Measurements from ENCODE around the gene CST9. TPM values are rescaled to one million over a fixed set of nuclear protein-coding genes. Genes with fewer than 3 reads are reported as not detected.
"Not testable (repeated sequence)": the region's sequence is repeated elsewhere in the genome, so short reads cannot be mapped to it uniquely, and the experiment has no call there.

Gene CST9
- total RNA-seq, 2 donors from 2014 or later: not detected

DNA sequence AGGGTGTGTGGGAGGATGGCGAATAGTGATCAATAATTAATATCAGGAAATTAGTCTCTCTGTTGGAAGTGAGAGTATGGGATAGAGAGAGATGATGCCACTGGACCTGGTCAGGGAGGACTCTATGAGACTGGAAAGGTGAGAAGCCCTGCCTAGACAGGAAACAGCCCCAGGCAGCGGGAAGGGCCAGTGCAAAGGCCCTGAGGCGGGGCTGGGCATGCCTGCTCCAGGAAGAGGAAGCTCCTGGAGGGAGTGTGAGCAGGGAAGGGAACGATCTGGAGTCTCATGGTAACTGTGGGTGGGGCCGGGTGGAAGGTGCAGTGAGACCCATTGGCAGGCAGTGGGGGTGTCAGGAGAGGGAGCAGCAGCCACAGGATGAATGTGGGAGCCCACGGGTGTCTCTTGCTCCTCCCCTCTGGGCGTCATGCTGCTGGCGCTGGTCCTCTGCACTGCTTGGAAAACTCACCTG is 33.8 kb upstream of the CST9 start:
- intact Hi-C loops (cut with DNase I): loop anchor here in 1 of 2 donors (10.0 kb wide), 1 partner anchor 285 kb away; the partner anchor contains the start of gene NXT1
- no peak for DNase-seq (ENCODE audit: low spot score)

DNA sequence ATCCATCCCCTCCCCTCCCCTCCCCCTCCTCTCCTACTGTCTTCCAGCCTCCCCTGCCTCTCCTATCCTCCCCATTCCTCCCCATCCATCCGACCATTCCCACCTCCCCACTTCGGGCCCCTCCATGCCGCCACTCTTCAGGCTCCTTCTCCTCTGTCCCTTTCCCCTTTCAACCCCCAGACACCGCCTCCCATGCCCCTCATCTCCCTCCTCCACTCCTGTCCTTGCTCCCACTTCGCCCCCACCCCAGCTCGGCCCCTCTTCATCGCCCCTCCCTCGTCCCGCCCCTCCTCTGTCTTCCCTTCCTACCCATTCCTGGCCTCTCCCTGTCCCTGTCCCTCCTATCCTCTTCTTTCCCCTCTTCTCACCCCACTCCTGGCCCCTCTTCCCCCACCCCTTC is 32.6 kb upstream of the CST9 start:
- DNase-seq (ENCODE audit: low spot score): no peak
- intact Hi-C loops (cut with DNase I): loop anchor here in 1 of 2 donors (10.0 kb wide), 1 partner anchor 284 kb away; the partner anchor contains the start of gene NXT1

DNA sequence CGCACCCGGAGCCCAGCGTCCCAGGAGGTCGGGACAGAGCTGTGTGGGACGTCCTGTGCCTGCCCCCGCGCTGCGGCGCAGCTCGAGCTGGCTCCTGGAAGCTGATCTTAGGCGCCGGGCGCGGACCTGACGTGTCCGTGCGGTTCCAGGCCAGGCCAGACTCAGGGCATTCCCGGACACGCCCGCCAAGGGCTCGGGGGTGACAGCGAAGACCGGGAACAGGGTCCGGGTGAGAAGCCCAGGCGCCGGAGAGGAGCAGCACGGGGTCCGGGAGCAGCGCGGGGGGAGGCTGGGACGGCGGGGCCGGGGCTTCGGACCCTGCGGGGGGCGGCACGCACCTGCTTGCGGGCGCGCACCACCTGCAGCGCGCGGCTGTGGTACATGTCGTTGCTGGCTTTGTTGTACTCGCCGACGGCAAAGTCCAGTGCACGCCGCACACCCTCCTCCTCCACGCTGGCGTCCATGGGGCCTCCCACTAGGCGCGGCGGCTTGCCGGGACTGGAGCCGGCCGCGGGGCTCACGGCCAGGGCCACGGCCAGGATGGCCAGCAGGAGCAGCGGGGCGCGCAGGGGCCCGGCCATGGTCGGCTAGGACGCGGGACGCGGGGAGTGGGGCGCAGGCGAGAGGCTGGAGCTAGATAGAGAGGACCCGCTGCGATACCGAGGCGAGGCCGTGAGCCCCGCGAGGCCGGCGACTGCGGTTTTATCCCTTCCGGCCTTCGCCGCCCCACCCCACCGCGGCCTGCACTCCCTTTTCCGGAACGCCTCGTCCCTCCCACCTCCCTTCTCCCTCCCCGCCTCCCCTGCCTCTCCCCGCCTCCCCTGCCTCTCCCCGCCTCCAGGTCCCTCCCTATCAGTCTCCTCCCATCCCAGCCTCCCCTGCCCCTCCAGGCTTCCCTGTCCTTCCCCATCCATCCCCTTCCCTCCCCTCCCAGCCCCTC is 31.8 kb upstream of the CST9 start, which contains the start of gene CST3:
Gene CST3 (minus strand): TSS at position 674 of the 940 bp plus-strand sequence. CDS start 93 bp downstream, at position 581.
- intact Hi-C loops (cut with DNase I): loop anchor here in 1 of 2 donors (10.0 kb wide), 1 partner anchor 283 kb away; the partner anchor contains the start of gene NXT1
- DNase-seq (ENCODE audit: low spot score): peak; percentile 97

DNA sequence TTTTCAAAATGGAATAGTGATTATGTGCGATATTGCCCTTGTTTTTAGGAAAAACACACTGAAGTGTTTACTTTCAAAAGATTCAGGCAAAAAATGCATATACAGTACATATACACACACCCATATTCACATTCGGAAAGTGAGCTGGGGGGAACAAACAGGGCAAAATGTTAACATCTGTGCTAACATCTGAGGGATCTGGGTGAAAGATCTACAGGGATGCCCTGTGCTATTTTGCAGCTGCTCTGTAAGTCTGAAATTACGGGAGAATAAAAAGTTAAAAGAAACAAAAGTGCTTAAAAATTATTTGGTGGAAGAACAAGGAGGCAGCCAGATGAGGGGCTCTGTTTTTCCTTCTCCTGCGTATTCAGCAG is 31.2 kb upstream of the CST9 start:
- intact Hi-C loops (cut with DNase I): loop anchor here in 1 of 2 donors (10.0 kb wide), 1 partner anchor 282 kb away; the partner anchor contains the start of gene NXT1
- DNase-seq (ENCODE audit: low spot score): no peak

DNA sequence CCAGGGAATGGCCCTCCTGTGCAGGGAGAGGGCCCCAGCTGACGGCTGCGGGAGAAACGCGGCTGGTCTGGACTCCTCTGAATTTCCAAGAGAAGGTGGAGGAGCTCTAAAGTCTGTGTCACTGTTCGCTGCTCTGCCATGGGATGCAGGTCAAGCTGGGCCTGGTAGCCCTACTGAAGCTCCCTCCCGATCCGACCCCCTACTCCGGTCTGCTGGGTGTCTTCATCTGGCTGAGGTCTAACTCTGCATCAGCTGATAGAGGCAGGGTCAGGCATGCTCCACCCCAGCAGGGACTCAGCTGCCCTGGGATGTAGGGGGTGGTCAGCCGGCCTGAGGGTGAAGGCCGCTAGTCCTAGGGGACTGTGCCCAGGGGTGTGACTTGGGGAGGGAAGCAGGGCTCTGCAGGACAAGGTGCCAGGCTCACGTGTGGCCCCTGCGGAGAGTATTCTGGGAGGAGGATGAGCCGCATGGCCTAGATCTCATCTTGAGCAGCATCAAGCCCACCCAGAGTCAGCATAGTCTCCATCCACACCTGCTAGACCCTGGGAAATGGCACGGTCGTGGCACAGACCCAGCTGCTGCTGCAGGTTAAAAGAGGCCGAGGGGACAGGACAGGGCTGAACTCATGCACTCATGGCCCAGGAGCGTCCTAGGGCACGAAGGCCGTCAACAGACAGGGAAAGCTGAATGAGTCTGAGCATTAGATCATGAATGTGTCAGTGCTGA is 30.6 kb upstream of the CST9 start:
- intact Hi-C loops (cut with DNase I): loop anchor here in 1 of 2 donors (10.0 kb wide), 1 partner anchor 282 kb away; the partner anchor contains the start of gene NXT1
- DNase-seq (ENCODE audit: low spot score): no peak

DNA sequence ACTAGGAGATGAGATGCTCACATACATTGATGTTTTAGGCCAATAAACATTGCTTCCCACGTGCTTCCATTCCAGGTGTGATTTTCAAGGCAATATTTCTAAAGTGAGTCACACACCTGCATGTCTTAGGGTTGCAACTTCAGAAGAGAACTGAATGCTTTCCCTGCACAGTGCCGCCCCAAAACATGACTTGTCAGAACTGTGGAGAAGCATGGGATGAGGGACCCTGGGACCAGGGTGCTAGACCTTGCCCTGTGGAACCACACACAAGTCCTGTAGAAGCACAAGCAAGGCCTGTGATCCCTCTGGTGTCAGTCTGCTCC is 30.0 kb upstream of the CST9 start:
- intact Hi-C loops (cut with DNase I): loop anchor here in 1 of 2 donors (10.0 kb wide), 1 partner anchor 281 kb away; the partner anchor contains the start of gene NXT1
- DNase-seq (ENCODE audit: low spot score): not testable (repeated sequence)

DNA sequence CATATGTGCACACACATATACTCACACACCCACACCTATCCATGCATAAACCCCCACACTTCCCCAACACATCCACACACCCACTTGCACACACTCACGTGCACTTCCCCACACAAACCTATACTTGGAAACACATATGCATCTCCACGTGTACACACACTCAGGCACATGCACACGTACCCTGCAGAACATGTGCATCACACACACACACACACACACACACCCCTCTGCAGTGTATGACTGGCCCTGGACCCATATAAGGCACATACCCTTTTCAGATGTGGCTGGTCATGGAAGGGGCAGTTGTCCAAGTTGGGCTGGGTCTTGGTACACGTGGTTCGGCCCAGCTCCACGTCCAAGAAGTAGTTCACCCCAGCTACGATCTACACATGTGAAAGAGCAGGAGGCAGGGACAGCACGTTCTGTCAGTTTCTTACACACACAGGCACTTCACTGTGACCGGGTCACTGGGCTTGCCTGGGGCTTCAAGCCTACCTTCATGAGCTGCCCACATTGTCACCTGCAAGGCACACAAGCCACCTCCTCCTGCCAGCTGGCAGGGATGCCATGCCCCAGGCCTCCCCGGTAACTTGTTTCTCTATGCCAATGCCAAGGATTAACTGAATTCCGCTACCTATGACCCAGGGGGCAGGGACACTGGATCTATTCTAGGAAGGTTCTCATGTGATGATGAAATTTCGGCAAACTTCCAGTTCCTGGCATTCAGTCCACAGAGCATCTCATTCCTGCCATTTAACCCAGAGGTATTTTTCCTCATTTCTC is 29.5 kb upstream of the CST9 start:
- intact Hi-C loops (cut with DNase I): loop anchor here (5.0 to 10.0 kb wide), 2 partner anchors 280 to 1957 kb away; partner anchors contain the start of gene NXT1 (in 1 of the 2)
- no peak for DNase-seq (ENCODE audit: low spot score)

DNA sequence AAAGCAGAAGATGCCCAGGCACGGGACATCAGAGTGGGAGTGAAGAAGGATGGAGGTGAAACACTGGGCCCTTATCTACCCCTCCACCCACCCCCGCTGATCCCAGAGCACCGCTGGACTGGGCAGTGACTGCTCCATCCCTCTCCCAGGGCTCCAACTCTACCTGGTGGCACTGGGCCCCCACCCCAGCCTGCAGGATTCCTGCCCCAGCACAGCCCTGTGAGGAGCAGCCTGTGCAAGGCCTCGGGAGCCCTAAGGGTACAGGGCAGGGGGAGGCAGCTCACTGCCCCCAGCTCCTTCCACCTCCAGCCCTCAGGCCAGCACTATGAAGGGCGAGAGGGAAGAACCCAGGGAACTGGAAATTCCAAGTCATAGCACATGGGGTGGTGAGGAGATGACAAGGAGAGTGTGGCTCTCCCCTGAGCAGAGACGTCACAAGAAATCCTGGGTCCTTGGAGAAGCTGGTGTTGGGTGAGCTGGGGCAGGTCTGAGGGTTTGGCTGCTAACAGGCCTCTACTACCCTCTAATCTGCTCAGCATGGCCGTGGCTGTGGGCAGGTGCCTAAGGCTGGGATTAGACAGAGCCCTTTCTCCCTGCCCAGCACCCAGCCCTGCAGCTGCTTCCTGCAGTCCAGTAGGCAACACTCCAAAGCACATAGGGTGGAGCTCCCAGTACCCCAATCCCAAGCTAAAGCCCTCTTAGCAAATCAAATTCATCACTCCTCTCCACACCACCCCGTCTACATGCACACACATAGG is 28.5 kb upstream of the CST9 start:
- DNase-seq (ENCODE audit: low spot score): no peak
- intact Hi-C loops (cut with DNase I): loop anchor here (5.0 to 10.0 kb wide), 2 partner anchors 279 to 1958 kb away; partner anchors contain the start of gene NXT1 (in 1 of the 2)

DNA sequence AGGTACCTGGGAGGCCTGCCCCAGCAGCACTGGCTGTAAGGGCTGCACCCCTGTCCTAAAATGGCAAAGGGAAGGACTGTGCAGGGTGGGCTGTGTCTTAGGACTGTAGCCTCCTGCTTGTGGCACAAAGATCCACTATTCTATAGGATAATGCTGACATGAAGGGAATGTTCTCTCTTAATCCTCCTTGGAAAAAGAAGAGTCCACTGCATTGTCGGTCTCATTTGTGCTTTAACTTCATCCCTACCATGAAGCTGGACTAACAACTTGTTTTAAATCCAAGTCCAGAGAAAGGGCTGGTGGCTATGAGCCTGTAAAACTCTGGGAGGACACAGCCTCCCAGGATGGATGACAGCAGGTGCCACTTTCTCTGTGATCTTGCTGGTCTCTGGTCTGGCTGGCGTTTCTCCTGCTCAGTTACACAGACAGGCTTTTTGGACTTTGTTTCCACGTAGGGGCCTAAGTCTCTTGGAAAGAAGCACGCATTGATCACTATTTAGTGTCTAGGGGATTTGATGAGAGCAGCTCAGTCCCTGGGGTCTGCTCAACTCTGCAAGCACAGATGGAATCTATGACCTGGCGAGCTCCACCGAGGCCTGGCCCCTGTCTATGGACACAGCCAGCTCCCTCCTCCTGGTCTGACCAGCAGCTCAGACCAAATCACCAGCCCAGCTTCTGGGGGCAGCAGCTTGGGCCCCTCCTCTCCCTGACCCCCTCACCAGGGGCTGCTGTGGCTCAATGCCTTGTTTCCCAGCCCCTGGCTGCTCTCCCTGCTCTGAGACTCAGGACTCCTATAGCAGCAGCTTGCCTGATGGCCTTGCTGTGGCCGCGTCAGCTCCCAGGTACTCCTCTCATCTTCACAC is 27.2 kb upstream of the CST9 start:
- no peak for DNase-seq (ENCODE audit: low spot score)
- intact Hi-C loops (cut with DNase I): loop anchor here (5.0 to 10.0 kb wide), 2 partner anchors 278 to 1959 kb away; partner anchors contain the start of gene NXT1 (in 1 of the 2)

DNA sequence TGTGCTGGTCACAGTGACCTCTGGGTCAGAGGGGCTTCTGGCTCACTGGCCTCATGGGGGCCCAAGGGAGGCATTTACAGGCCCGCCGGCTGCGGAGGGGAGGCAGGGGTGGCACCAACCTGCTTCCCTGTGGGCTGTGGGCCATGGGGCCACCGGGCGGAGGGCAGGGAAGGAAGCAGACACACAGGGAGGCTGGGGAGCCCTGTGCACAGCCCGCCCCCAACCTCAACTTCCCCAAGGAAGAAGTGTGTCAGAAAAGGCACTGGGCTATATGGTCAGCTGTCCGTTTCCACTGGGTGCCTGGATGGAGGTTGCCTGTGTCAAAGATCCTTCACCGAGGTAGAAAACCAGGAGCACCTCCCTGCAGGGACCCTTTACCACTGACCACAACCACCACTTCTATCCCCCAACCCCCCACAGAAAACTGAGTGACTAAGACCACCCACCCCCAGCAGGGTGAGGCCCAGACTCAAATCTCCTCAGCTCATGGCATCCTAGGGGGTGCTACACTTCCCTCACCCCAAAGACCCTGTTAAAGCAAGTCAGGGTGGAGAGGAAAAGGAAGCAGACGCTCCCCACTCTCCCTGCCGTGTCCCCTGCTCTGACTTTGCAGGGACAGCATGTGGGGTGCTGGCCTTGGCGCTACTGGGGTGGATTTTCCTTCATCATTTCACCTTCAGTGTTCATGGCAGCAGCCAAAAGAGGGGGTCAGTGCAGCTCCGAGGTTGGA is 26.4 kb upstream of the CST9 start:
- DNase-seq (ENCODE audit: low spot score): no peak
- intact Hi-C loops (cut with DNase I): loop anchor here (5.0 to 10.0 kb wide), 2 partner anchors 277 to 1960 kb away; partner anchors contain the start of gene NXT1 (in 1 of the 2)

DNA sequence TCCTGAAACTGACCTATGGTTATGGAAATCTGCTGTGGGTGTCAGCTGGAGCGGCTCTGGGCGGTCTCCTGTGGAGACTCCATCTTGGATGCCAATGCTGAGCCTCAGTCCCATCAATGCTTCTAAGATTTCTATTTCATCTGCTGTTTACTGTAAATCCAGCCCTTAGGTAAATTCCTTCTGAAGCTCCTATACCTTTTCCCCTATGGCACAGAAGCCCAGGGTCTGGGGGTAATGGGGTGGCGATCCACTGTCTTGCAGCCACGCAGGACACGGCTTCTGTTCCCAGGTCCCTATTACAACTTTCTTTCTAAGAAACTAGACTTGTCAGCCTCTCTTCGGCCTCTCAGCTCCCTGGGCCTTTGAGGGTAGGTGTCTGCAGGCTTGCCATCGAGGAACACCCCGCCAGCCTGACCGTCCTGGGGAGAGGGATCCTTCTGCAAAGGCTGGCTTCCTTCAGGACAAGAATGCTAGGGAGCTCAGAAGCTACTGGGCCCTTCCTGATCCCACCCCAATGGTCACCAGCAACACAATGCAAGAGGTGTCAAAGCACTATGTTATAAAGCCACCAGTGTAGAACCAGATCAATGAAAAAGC is 25.6 kb upstream of the CST9 start:
- intact Hi-C loops (cut with DNase I): loop anchor here (5.0 to 10.0 kb wide), 2 partner anchors 277 to 1961 kb away; partner anchors contain the start of gene NXT1 (in 1 of the 2)

DNA sequence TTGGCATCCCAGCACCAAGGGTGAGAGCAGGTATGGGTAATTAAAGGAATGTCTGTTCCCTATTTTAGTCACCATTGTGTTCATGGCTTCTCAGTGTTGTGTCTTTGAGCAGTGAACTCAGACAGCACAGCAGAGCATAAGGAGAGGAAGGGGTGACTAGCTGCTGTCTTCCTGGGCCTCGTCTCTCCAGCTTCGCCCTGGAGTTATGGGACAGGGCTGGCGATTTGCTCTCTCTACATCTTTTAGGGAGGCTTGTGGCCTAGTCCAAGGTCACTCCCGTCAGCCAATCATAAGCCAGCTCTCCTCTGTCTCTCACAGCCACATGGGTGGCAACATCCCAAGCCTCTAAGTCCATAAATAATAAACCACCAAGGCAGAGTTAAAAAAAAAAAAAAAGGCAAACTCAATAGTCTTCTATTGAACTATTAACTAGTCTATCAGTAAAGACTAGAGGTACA is 24.7 kb upstream of the CST9 start:
- DNase-seq (ENCODE audit: low spot score): no peak
- intact Hi-C loops (cut with DNase I): loop anchor here (5.0 to 10.0 kb wide), 2 partner anchors 276 to 1962 kb away; partner anchors contain the start of gene NXT1 (in 1 of the 2)

More for the DNA sequence above, 25.6 kb upstream of the CST9 start:
- DNase-seq (ENCODE audit: low spot score): no peak

DNA sequence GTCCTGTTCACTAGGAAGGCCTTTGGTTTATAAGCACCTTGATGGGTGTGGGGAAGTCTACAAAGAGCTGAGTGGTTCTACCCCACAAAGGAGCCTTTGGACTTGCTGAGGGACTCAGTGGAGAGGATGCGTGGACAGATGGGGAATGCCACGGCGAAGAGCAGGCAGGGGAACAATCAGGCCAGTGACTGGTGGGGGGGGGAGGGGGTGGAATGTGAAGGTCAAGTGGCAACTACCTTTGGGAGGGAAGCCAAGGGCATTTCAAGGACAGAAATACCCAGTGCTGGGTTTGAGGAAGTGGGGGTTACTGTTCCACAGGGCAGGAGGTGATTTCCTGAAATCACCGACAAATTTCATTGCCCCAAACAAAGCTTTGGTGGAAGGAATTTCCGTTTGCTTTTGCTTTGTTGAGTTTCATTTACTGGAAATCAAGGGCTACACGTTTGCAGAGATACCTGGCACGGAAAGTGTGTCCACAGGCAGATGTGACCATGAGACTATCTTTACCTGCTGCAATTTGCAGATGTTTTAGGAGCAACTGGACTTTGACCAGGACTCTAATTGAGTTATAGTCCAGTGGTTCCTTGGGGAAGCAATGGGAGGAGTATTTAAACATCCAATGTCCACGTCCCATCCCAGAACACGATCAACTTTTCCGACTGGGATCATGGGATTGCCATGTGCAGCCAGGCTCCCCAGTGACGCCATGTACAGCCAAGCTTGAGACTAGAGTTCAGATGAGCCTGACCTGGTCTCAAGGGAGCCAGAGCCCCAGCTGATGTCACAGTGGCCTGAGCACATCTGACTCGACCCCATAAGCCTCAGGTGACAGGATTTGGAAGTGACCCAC is 24.1 kb upstream of the CST9 start:
- no peak for DNase-seq (ENCODE audit: low spot score)
- intact Hi-C loops (cut with DNase I): loop anchor here (5.0 to 10.0 kb wide), 2 partner anchors 275 to 1963 kb away; partner anchors contain the start of gene NXT1 (in 1 of the 2)

DNA sequence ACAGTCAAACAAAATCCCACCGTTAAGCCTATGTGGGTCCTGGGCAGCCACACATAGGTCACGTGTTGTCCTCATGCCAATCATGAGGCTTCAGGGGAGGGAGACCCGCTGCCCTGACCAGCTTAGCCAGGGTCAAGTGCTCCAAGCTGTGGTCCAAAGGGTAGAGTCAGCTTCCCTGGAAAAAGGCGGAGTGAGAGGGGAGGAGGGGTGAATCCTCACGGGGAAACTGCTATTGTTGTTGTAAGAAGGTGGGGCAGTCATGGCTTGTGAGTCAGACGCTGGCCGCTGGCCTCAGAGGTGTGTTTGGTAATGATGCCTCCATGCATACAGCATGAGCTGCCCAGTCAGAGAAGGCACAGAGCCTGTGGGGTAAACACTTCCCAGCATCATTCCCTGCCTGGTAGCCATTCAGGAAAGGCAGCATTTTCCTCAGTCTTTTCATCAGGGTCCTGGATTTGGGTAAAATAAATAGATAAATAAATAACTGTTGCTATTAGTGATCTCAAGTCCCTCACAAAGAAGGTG is 23.4 kb upstream of the CST9 start:
- no peak for DNase-seq (ENCODE audit: low spot score)

More for the DNA sequence above, 23.4 kb upstream of the CST9 start:
- intact Hi-C loops (cut with DNase I): no loop called here
